T-helper 1 cell treated with Interleukin-12 subunit alpha and Interleukin-12 subunit beta and Interleukin-4 antibody, amounts not matched to agents 30 μg/mL and 1 μg/mL, for 36 hours (primary cell): ENCODE results near the gene ADPRH.
A peak's percentile ranks its signal among the peaks of the same experiment; 100 is the strongest.
"Not testable (repeated sequence)": the region's sequence is repeated elsewhere in the genome, so short reads cannot be mapped to it uniquely, and the experiment has no call there.

Source experiments
- H3K27ac Mint-ChIP-seq: one replicate; pipeline ENCODE4 v1.8.0; 2021; ENCODE audit warnings: mild to moderate bottlenecking, mixed read lengths
- H3K27me3 Mint-ChIP-seq: one replicate; pipeline ENCODE4 v1.8.0; 2021; ENCODE audit warnings: low read depth, mixed read lengths
- H3K36me3 Mint-ChIP-seq: one replicate; pipeline ENCODE4 v1.8.0; 2021; ENCODE audit warnings: low read depth, mixed read lengths
- H3K4me1 Mint-ChIP-seq: one replicate; pipeline ENCODE4 v1.8.0; 2021; ENCODE audit warnings: low read depth, mixed read lengths
- H3K4me3 Mint-ChIP-seq: one replicate; pipeline ENCODE4 v1.8.0; 2021; ENCODE audit warnings: mild to moderate bottlenecking, moderate library complexity, mixed read lengths
- H3K9me3 Mint-ChIP-seq: one replicate; pipeline ENCODE4 v1.8.0; 2021; ENCODE audit warnings: mixed read lengths

The ADPRH gene

DNA sequence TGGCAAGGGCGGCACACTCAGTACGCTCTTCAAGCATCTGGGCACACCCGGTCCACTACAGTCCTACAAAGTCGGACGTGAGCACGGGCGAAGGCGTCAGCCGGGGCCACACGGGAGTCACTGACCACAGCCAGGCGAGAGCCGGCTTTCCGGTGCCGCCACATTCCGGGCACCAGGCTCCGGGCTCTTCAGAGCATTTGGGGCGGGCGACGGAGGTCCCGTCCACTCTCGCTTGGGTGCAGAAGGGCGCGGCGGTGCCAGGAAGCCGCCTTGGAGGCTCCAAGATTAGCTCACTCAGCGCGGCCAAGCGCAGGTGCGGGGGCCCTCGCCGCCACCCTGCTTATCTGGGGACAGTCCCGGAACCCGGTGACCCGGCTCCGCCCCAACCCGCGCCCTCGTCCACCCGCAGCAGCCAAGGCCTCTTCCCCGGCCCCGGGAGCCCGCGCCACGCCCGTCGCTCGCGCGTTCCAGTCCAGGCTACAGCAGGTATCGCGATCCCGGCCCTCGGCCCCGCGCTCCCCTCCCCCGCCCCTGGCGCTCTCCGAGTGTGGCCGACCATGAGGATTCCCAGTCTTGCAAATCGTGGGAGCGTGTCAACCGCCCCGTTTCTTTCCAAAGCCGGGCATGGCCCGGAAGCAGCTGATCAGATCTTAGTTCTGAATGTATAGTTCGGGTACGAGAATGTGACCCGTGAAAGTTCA, at the start of gene ADPRH:
ADPRH (plus strand) TSS at position 127 of the 701 bp plus-strand sequence. CDS start 2,678 bp downstream, outside the sequence.
- H3K4me3 Mint-ChIP-seq: peak within 1 kb of the TSS; percentile 92
- H3K36me3 Mint-ChIP-seq: peaks cover 2% of the 10 kb centered on the region
- H3K27ac Mint-ChIP-seq: peak within 1 kb of the TSS; percentile 93
- H3K27me3 Mint-ChIP-seq: peaks cover 3% of the 10 kb centered on the region
- H3K9me3 Mint-ChIP-seq: no peaks in the 10 kb centered on the region
- H3K4me1 Mint-ChIP-seq: peaks cover 24% of the 10 kb centered on the region

DNA sequence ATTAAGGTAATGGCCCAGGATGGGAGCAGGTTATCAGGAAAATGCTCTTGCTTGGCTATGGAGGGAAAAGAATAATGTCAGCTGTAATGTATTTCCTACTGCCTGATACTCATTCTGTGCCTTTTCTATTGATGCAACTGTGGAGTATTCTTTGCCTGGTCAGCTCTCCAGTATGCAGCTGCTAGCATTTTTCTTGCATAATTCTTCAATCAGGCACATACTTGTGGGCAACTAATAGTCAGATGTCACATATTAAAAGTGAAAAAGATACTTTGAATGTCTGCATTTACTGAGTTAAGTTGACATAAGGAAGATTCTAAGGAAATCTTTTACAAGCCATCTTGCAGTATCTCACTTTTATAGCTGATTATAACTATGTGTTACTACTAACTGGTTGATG, 49.4 kb upstream of the ADPRH start:
- no peak overlapping the region for H3K27ac Mint-ChIP-seq
- H3K4me3 Mint-ChIP-seq: no peak overlapping the region
- peaks cover 3% of the 10 kb centered on the region for H3K4me1 Mint-ChIP-seq
- peaks cover 30% of the 10 kb centered on the region for H3K36me3 Mint-ChIP-seq
- H3K9me3 Mint-ChIP-seq: no peaks in the 10 kb centered on the region
- no peaks in the 10 kb centered on the region for H3K27me3 Mint-ChIP-seq

DNA sequence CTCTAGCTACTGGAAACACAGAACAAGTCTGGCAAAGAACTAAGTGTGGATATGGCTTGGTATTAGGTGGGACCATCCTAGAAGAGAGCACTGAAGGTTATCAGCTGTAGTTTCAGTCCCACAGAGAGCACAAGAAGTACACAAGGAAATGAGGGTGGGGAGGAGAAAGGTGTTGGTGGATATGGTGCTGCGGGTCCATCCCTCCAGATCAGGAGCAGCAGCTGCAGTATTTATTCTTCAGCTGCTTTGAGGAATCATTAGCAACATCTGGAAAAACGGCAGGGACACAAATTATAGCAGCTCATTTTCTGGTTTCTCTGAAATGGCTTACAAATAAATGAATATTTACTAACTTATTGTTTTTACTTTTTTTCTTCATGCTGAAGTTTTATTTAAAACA, 48.8 kb upstream of the ADPRH start:
- Mint-ChIP-seq H3K27ac (no peak overlapping the region), H3K9me3 (no peaks in the 10 kb centered on the region), H3K27me3 (no peaks in the 10 kb centered on the region), H3K4me1 (peaks cover 3% of the 10 kb centered on the region), H3K4me3 (no peak overlapping the region), H3K36me3 (peaks cover 26% of the 10 kb centered on the region)

DNA sequence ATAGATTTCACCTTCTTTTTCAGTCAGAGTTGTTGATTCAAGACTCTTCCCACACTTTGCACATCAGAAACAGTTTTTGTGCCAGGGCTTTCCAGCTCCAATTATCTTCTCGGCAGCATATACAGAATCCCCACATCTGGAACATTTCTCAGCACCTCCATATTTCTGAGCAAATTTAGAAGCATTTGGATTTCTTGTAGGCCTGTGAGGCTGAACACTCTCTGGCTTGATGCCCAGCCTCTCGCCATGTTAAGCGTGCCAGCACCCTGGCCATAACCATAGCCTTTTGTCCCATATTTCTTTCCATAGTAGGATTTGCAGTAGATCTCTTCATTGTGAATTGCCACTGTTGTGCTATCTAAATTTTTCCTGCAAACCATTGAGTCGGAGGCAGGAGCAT, 48.1 kb upstream of the ADPRH start:
- Mint-ChIP-seq H3K27ac (no peak overlapping the region), H3K36me3 (peaks cover 22% of the 10 kb centered on the region), H3K27me3 (no peaks in the 10 kb centered on the region), H3K4me3 (no peak overlapping the region), H3K9me3 (no peaks in the 10 kb centered on the region), H3K4me1 (peaks cover 3% of the 10 kb centered on the region)

DNA sequence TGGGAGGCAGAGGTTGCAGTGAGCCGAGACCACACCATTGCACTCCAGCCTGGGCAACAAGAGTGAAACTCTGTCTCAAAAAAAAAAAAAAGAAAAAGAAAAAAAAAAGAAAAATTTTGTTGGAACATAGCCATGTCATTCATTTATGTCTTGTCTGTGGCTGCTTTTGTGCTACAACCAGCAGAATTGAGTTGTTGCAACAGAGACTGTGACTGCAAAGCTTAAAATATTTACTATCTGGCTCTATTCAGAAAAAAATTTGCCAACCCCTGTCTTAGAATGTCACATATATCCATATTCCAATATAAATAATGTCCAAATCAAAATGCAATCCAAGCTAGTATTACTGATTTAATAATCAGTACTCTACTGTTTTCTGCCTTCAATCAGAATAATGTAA, 45.0 kb upstream of the ADPRH start:
- Mint-ChIP-seq H3K9me3 (no peaks in the 10 kb centered on the region), H3K27ac (no peak overlapping the region)

DNA sequence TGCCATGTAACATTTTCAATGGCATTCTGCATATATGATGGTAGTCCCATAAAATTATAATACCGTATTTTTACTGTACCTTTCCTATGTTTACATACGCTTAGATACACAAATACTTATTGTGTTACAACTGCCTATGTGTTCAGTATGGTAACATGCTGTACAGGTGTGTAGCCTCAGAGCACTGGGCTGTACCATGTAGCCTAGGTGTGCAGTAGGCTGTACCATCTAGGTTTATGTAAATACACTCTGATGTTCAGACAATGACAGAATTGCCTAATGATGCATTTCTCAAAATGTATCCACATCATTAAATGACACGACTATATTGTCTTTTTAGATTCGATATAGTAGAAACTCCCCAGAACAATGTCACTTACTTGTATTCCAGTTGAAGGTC, 42.5 kb upstream of the ADPRH start:
- Mint-ChIP-seq H3K4me3 (no peak overlapping the region), H3K36me3 (peaks cover 11% of the 10 kb centered on the region), H3K9me3 (no peaks in the 10 kb centered on the region), H3K27ac (no peak overlapping the region), H3K27me3 (no peaks in the 10 kb centered on the region), H3K4me1 (peaks cover 3% of the 10 kb centered on the region)

More for the DNA sequence above, 45.0 kb upstream of the ADPRH start:
- Mint-ChIP-seq H3K27me3 (no peaks in the 10 kb centered on the region), H3K4me3 (no peak overlapping the region), H3K36me3 (peaks cover 15% of the 10 kb centered on the region), H3K4me1 (peaks cover 3% of the 10 kb centered on the region)

DNA sequence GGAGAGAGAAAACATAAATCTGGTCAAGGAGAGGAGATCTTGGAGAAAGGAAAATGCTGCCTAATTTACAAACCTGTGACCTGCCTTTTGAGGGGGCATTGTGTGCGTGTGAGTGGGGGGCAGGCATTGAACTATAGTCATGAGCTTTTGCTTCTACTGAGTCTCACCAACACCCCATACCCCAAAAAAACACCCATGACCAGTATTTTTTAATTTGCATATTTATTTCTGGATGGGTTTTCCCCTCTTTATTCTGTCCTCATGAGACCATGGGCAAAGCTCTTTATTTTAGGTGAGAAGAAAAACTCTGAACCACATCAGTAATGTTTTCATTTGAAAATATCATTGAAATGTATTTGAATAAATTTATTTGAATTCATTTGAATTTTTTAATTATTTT, 40.5 kb upstream of the ADPRH start:
- no peak overlapping the region for H3K27ac Mint-ChIP-seq
- H3K4me1 Mint-ChIP-seq: no peaks in the 10 kb centered on the region
- H3K4me3 Mint-ChIP-seq: no peak overlapping the region
- no peaks in the 10 kb centered on the region for H3K9me3 Mint-ChIP-seq
- no peaks in the 10 kb centered on the region for H3K27me3 Mint-ChIP-seq
- H3K36me3 Mint-ChIP-seq: peaks cover 15% of the 10 kb centered on the region

DNA sequence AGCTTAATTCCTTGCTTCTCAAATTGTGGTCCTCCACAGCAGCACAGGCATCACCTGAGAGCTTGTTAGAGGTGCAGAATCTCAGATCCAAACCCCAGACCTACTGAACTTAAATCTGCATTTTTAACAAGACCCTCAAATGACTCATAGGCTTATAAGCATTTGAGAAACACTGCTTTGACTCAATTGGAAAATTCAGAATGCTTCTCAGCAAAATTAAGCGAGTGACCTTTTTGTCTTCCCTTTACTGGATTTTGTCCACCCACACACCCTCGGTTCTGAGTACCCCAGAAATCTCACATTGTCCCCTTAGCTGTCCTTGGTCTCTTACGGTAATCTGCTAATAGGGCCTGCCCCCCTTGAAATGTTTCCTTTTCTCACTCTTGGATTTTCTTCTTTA, 37.7 kb upstream of the ADPRH start:
- peaks cover 19% of the 10 kb centered on the region for H3K36me3 Mint-ChIP-seq
- H3K27ac Mint-ChIP-seq: no peak overlapping the region
- H3K27me3 Mint-ChIP-seq: no peaks in the 10 kb centered on the region
- H3K9me3 Mint-ChIP-seq: no peaks in the 10 kb centered on the region
- no peaks in the 10 kb centered on the region for H3K4me1 Mint-ChIP-seq
- no peak overlapping the region for H3K4me3 Mint-ChIP-seq

DNA sequence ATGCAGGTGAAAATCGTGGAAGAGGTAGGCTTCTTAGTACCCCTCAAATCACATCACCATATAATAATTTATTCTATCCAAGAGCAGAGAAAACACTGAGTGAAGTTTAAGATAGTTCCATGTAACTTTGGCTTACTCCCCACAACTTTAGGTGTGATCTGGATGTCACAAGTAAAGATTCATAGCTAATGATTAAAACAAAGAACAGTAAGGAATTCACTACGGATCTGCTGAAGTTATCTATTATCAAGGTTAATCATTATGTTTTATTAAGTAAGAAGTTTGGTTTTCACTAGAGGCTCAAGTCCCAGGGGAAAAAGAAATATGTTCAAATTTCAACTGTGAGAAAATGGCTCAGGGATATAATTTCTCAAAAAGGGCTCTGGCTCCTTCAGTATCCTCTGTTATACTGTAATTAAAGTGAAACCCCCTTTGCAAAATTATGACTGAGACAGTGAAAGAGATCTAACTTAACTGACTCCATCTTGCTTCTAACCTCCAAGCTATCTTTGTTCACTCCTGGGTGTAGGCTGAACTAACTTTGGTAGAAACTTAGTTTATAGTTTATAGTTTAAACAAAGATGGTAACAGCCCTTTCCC, 37.0 kb upstream of the ADPRH start:
- Mint-ChIP-seq H3K9me3 (no peaks in the 10 kb centered on the region), H3K36me3 (peaks cover 13% of the 10 kb centered on the region), H3K27me3 (no peaks in the 10 kb centered on the region), H3K4me3 (no peak overlapping the region), H3K27ac (no peak overlapping the region), H3K4me1 (no peaks in the 10 kb centered on the region)

DNA sequence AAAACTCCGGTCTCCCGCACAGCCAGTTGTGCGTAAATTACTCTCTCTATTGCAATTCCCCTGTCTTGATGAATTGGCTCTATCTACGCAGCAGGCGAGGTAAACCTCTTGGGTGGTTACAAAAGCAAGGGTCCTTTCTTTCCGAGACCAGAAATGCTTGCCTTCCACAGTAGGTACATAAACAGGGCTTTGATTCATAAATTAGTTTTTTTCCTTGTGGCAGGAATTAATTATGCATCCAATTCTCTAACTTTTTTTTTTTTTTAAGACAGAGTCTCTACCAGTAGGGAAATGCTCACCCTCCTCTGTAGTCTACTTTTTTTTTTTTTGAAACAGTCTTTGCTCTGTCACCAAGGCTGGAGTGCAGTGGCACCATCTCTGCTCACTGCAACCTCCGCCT, 36.1 kb upstream of the ADPRH start:
- H3K36me3 Mint-ChIP-seq: peaks cover 15% of the 10 kb centered on the region
- H3K9me3 Mint-ChIP-seq: no peaks in the 10 kb centered on the region
- no peaks in the 10 kb centered on the region for H3K27me3 Mint-ChIP-seq
- no peaks in the 10 kb centered on the region for H3K4me1 Mint-ChIP-seq
- no peak overlapping the region for H3K4me3 Mint-ChIP-seq
- no peak overlapping the region for H3K27ac Mint-ChIP-seq

DNA sequence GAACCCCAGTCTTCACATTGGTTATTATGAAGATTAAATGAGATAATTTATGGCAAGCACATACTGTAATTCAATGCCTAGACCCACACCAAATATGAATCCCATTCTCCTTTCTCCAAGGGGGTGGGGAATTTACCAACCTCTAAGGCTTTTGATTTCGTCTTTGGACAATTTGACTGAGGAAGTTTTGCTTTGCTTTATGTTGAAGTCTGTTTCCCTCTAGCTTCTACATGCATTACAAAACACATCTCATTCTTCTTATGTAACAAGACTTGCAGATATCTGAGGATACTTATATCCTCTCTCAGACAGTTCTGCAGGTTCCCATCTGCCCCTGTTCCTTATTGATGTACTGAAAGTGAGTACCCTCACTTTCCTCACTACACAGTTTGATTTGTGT, 32.1 kb upstream of the ADPRH start:
- peaks cover 16% of the 10 kb centered on the region for H3K36me3 Mint-ChIP-seq
- H3K4me3 Mint-ChIP-seq: no peak overlapping the region
- peaks cover 3% of the 10 kb centered on the region for H3K4me1 Mint-ChIP-seq
- no peaks in the 10 kb centered on the region for H3K9me3 Mint-ChIP-seq
- no peaks in the 10 kb centered on the region for H3K27me3 Mint-ChIP-seq
- H3K27ac Mint-ChIP-seq: no peak overlapping the region

DNA sequence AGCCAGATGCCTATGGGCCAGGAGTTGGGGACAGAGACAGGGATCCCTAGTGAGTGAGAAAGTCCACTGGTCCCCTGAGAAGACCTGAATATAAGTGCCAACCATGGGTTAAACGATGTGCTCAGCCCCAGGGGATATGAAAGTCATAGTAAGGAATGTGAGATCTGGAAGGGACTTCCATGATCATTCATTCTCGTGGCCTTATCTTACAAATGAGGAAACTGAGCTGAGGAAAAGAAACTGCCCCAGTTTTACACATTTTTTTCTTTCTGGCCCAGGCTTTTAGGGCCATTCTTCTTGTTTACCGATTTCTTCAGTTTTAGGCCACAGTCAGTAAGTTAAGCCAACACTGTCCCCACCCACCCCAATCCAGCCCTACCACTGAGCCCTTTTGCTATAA, 31.0 kb upstream of the ADPRH start:
- H3K27me3 Mint-ChIP-seq: no peaks in the 10 kb centered on the region
- no peaks in the 10 kb centered on the region for H3K9me3 Mint-ChIP-seq
- peaks cover 11% of the 10 kb centered on the region for H3K36me3 Mint-ChIP-seq
- H3K4me1 Mint-ChIP-seq: peaks cover 3% of the 10 kb centered on the region
- H3K27ac Mint-ChIP-seq: no peak overlapping the region
- H3K4me3 Mint-ChIP-seq: no peak overlapping the region

DNA sequence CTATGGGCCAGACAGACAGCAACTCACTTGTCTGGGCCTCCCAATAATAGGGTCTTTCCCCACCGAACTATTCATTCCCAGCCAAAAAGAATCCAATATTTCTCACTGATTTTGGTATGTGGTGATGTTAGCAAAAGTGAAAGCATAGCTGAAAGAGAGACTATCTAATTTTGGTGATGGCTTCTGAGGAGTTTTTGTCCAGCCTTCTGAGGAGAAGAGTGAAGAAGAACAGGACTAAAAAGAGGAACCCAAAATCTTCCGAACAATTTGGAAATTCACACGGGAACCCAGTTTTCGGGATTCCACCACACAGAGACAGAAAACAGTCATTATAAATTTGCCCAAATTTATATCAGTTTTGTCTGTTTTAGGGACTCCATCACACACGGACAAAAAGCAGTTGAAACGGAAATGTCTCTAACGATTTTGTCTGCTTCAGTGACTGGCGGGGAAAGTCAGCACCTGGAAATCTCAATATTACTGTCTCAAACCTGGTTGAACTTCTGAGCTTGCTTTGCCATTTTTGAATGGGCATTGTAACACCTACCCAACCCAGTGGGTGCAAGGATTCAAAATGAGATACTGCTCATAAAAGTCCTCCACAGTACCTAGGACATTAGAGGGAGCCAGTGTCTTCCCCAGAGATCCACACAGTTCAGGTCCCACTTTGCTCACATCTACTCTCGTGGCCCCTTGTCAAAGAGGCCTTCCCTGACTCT, 28.9 kb upstream of the ADPRH start:
- H3K27me3 Mint-ChIP-seq: no peaks in the 10 kb centered on the region
- no peaks in the 10 kb centered on the region for H3K9me3 Mint-ChIP-seq
- peaks cover 9% of the 10 kb centered on the region for H3K36me3 Mint-ChIP-seq
- peaks cover 7% of the 10 kb centered on the region for H3K4me1 Mint-ChIP-seq
- H3K4me3 Mint-ChIP-seq: no peak overlapping the region
- H3K27ac Mint-ChIP-seq: no peak overlapping the region

DNA sequence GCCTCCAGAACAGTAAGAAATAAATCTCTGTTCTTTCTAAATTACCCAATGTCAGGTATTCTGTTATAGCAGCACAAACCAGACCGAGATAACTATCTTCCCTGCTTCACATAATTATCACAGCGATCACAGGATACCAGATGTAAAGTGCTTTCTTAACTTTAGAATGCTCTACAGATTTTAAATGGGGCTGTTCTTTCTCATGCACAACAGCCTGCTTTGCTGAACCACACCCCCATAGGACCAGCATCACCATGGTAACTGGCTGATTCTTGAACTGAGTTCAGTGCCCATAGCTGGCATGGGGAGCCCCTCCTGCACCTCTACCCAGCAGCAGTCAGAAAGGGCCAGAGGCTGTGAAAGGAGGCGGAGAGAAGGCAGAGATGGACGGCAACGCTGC, 27.7 kb upstream of the ADPRH start:
- H3K4me3 Mint-ChIP-seq: no peak overlapping the region
- H3K36me3 Mint-ChIP-seq: peaks cover 20% of the 10 kb centered on the region

DNA sequence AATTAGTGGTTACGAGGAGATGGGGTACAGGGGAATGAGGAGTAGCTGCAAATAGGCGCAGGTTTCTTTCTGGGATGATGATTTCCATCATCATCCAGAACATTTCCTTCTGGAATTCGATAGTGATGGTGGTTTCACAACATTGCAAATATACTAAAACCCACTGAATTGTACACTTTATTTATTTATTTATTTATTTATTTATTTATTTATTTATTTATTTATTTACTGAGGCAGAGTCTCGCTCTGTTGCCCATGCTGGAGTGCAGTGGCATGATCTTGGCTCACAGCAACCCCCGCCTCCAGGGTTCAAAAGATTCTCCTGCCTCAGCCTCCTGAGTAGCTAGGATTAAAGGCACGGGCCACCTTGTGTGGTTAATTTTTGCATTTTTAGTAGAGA, 26.4 kb upstream of the ADPRH start:
- not testable (repeated sequence) for H3K4me3 Mint-ChIP-seq, H3K27ac Mint-ChIP-seq, H3K27me3 Mint-ChIP-seq, H3K9me3 Mint-ChIP-seq
- Mint-ChIP-seq H3K4me1 (peaks cover 33% of the 10 kb centered on the region), H3K36me3 (peaks cover 20% of the 10 kb centered on the region)

More for the DNA sequence above, 27.7 kb upstream of the ADPRH start:
- Mint-ChIP-seq H3K27me3 (no peaks in the 10 kb centered on the region), H3K27ac (no peak overlapping the region), H3K4me1 (peaks cover 20% of the 10 kb centered on the region), H3K9me3 (no peaks in the 10 kb centered on the region)
